ENCODE results near the gene PEX26.
"Not testable (repeated sequence)": the region's sequence is repeated elsewhere in the genome, so short reads cannot be mapped to it uniquely, and the experiment has no call there.

Gene PEX26

GRCh38 chr22:18119409-18120110 is 41.8 kb downstream of the PEX26 start:
- no peak for DNase-seq (ENCODE audit: low spot score)

DNA sequence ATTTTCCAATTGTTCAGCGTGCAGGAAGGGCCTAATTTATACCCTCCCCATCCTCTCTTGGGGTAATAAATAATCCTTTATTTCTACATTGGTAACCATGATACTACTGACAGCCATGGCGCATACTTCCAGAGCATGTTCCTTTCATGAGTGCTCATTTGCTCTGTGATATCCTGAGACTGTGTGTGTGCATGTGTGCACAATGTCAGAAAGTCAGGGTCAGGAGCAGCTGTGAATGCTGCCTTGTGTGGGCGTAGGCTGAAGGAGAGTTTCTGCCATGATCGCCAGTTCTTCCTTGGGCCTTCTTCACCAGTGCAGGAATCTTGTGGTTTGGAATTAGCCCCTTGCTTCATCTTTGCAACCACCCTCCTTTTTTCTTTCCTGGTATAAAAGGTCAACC is 43.1 kb downstream of the PEX26 start:
- no peak for DNase-seq (ENCODE audit: low spot score)

GRCh38 chr22:18121506-18121905 is 43.7 kb downstream of the PEX26 start:
- DNase-seq (ENCODE audit: low spot score) = no peak

GRCh38 chr22:18121954-18122554 is 44.3 kb downstream of the PEX26 start:
- no peak for DNase-seq (ENCODE audit: low spot score)

DNA sequence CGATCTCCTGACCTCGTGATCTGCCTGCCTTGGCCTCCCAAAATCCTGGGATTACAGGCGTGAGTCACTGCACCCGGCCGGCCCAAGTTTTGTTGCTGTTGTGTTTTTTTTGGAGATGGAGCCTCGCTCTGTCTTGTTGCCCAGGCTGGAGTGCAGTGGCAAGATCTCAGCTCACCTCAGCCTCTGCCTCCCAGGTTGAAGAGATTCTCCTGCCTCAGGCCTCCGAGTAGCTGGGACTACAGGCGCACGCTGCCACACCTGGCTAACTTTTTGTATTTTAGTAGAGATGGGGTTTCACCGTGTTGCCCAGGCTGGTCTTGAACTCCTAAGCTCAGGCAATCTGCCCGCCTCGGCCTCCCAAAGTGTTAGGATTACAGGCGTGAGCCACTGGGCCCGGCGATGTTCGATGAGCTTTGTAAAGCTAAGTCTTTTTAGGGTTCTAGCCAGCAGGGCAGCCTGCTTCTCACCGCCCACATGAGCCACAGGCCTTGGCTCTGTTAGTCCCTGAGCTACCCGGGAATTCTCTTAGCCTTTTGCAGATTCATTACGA is 45.8 kb downstream of the PEX26 start:
- not testable (repeated sequence) for DNase-seq (ENCODE audit: low spot score)

DNA sequence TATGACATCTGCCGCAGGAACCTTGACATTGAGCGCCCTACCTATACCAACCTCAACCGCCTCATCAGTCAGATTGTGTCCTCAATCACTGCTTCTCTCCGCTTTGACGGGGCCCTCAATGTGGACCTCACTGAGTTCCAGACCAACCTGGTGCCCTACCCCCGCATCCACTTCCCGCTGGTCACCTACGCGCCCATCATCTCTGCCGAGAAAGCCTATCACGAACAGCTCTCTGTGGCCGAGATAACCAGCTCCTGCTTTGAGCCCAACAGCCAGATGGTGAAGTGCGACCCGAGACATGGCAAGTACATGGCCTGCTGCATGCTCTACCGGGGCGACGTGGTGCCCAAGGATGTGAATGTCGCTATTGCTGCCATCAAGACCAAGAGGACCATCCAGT is 48.8 kb downstream of the PEX26 start:
- no peak for DNase-seq (ENCODE audit: low spot score)

DNA sequence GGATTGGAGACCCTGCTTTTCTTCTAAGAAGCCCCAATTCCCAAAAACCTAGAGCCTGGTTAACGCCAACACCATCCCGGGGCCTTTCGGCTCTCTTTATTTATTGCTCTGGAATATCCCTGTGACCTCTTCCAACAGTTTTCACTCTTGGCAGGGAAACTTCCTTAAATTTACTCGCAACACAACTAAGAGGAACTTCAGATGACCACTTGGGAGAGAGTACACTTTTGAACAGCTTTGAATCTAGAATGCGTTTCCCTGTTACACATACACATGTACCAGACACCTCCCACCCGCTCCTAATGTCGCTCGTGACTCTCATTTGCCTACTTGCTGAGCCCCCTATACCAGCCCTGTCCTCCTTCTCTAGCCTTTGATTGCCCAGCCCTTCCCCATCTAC is 52.2 kb downstream of the PEX26 start:
- no peak for DNase-seq (ENCODE audit: low spot score)

- DNase-seq (ENCODE audit: low spot score) = no peak
Observed at GRCh38 chr22:18130699-18131429, 53.1 kb downstream of the PEX26 start.

DNA sequence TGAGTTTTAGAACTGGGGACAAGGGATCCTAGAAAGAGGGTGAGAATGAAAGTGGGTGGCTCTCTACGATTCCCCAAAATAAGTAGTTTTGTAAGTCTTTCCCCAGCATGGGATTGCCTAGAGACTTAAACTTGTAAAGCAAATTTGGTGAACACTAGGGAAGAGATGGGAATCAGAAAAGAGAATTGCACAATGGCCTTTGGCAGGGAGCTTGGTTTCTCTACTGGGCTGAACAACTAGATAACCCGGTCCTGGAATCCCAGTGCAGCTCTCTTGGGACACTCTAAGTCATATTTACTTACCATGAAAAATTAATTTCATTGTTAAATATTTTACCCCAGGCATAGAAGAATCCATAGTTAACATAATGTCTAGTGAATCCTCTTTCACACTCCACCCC is 55.7 kb downstream of the PEX26 start:
- DNase-seq (ENCODE audit: low spot score) = no peak

DNA sequence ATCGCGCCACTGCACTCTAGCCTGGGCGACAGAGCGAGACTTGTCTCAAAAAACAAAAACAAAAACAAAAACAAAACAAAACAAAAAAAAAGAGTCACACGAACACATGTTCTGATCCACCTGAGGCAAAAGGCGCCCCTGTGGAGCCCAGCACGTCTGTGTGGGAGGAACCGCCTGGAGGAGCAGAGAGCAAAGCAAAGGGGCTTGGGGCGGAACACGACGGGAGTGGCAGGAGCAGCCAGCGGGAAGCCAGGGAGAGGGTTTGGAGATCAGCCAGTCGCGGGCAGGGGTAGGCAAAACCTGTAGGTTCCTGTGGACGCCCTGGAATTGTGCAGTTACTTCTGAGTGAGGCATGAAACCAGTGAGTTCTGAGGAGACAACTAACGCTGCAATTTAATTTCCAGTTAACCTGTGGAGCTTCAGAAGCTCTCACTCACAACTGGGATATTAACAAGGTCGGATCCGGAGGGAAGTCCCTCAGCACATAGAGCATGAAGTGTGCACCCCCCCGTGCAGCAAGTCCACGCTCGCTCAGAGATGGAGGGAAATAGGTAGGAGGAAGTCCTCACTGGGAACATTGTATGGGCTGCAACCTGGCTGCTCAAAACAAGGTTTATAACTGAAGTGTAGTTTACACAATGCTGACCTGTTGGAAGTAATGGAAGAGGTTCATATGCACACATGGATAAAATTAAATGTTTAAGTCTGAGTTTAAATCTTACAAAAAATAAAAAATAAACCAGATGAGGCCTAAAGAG is 59.0 kb downstream of the PEX26 start:
- no peak for DNase-seq (ENCODE audit: low spot score)

GRCh38 chr22:18141004-18141403 is 63.2 kb downstream of the PEX26 start:
- not testable (repeated sequence) for DNase-seq (ENCODE audit: low spot score)

- DNase-seq (ENCODE audit: low spot score) = no peak
Observed at GRCh38 chr22:18144105-18144504, 66.3 kb downstream of the PEX26 start.

- no peak for DNase-seq (ENCODE audit: low spot score)
Observed at GRCh38 chr22:18145676-18146388, 68.0 kb downstream of the PEX26 start.

DNA sequence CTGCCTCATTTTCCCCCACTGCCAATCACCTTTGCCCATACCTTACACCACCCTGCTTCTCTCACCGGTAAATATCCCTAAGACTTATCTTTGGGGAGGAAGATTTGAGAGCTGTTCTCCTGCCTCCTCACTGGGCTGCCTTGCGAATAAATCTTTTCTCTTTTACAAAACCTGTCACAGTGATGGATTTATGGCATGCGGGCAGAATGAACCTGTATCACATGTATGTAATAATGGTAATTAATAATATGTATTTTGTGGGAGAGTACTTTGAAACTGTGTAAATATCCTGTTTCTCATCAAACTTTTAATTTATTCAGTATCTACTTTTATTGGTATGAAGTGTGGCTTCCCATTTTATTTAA is 68.6 kb downstream of the PEX26 start:
- DNase-seq (ENCODE audit: low spot score) = no peak

- DNase-seq (ENCODE audit: low spot score) = no peak
Observed at GRCh38 chr22:18147791-18148190, 70.0 kb downstream of the PEX26 start.

GRCh38 chr22:18148293-18148965 is 70.6 kb downstream of the PEX26 start:
- DNase-seq (ENCODE audit: low spot score) = no peak

DNA sequence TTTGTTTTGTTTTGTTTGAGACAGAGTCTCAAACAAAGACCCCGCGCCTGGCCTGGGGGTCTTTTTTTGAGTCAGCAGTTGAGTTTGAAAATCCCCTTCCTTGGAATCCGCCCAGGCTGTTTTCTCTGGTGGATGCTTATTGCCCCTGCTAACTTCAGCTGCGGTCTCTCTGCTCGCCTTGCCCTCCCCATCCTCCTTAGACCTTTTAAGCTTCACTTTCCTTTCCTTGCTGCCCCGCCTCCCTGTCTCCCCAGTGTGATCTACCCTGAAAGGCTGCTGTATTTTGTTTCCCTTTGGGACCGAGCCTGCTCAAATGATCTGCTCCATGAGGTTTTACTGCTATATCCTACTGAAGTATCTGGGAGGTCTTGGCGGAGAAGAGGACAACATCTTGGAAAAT is 74.7 kb downstream of the PEX26 start:
- DNase-seq (ENCODE audit: low spot score) = peak; percentile 17

DNA sequence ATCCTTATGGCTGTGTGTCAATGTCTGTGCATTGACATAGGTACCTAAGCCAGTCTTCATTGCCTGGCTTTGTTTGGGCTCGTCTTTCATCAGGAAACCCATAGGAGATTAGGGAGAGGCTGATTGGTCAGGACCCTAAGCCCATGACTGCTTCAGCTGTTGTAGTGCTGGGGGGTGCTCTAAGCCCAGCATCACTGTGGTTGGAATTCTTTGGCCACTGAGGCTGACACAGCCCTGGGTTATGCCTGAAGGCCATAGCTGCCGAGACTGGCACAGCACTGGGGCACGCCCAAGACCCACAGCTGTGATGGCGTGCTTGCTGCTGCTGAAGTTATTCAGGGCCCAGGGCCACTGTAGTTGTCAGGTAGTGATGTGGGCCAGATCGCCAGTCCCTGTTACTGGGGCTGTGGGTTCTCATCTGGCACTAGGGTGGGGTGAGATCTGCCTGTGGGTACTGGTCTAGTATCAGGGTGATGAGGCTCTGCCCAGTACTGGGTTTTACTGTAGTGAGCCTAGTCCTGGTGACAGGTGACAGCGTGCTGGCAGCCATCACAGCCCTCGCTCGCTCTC is 77.1 kb downstream of the PEX26 start:
- no peak for DNase-seq (ENCODE audit: low spot score)

Data from CD4-positive, alpha-beta T cell treated with Interleukin-6 at 100 ng/mL for 8 hours (primary cell).